Measurements from ENCODE around the gene ASAH2. TPM values are rescaled to one million over a fixed set of nuclear protein-coding genes. Genes with fewer than 3 reads are reported as not detected.

The ASAH2 gene
- total and polyA plus RNA-seq, 2 of the 13 experiments (the other 11 are each of a cell fraction or from before 2014, with no cell fraction given), result 16.0 to 17.9 TPM

DNA sequence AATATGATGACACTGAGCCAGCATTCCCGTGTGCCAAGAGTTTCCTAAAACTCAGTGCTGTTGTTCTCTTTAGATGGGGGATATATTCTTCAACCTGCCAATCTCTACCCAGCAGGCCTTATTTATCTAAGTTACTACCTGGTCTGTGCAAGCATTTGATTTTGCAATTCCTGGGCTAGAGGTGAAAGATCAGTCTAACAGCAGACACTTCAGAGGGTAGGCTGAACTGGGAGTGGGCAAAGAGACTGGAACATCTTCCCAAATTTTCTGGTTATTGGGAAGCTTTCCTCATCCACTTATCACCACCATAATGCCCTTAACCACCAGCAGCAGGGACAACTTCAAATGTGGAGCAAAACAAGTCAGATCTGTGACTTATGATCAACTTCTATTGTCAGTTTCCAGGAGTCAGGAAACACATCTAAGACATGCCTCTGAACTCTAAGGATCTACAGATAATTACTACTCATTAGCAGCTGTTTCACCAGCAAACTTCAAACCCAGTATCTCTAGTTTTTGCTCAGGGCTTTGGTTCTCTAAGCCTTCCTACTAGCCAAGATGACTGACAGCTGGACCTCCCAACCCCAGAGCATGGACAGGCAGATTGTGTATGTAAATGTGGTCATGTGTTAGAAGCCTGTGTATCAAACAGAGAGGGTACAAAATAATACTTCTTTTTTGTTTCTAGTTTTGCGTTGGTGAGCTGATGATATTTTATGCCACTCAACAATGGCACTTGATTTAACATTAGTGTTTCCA, 1.0 kb downstream of the ASAH2 start (continued):
- TF ChIP-seq, protein P1, sequence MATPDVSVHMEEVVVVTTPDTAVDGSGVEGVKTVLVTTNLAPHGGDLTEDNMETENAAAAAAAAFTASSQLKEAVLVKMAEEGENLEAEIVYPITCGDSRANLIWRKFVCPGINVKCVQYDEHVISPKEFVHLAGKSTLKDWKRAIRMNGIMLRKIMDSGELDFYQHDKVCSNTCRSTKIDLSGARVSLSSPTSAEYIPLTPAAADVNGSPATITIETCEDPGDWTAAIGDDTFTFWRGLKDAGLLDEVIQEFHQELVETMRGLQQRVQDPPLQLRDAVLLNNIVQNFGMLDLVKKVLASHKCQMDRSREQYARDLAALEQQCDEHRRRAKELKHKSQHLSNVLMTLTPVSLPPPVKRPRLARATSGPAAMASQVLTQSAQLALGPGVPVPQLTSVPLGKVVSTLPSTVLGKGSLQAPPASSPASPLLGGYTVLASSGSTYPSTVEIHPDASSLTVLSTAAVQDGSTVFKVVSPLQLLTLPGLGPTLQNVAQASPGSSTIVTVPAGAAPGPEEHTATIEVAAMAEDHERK (CRISPR knock-in tag; IDR thresholded peaks at IDR 0.05; ENCODE audit: low read depth), result no peak
- TF ChIP-seq REL (CRISPR knock-in tag; conservative IDR thresholded peaks at IDR 0.05) (no peak), ZNF776 (CRISPR knock-in tag; IDR thresholded peaks at IDR 0.05) (no peak), ELF3 (CRISPR knock-in tag; IDR thresholded peaks at IDR 0.05) (peak; percentile 52; the same call in 1 of the 2 replicates), ADNP (CRISPR knock-in tag; IDR thresholded peaks at IDR 0.05) (no peak), SRF (IDR thresholded peaks at IDR 0.05; ENCODE audit: low read depth, low read length) (no peak), FOXO1 (CRISPR knock-in tag; IDR thresholded peaks at IDR 0.05) (peak; percentile 57; the same call in 1 of the 2 replicates), BHLHE40 (IDR thresholded peaks at IDR 0.05; ENCODE audit: low read length) (no peak), ETV5 (CRISPR knock-in tag; IDR thresholded peaks at IDR 0.05; ENCODE audit: borderline replicate concordance) (no peak), MED8 (CRISPR knock-in tag; IDR thresholded peaks at IDR 0.05; ENCODE audit: insufficient replicate concordance) (no peak), MAZ (IDR thresholded peaks at IDR 0.05; ENCODE audit: borderline replicate concordance, low read depth, low read length) (no peak), MAZ (CRISPR knock-in tag; IDR thresholded peaks at IDR 0.05; ENCODE audit: low read depth) (no peak), RORA (CRISPR knock-in tag; IDR thresholded peaks at IDR 0.05) (no peak), ZBTB46 (CRISPR knock-in tag; IDR thresholded peaks at IDR 0.05; ENCODE audit: borderline replicate concordance) (no peak), CBX2 (IDR thresholded peaks at IDR 0.05; ENCODE audit: low read depth, low read length) (no peak), CBX2 (CRISPR knock-in tag; IDR thresholded peaks at IDR 0.05; ENCODE audit: low read depth) (no peak), SMAD1 (CRISPR knock-in tag; IDR thresholded peaks at IDR 0.05; ENCODE audit: borderline replicate concordance, low read depth) (no peak), HMG20B (CRISPR knock-in tag; conservative IDR thresholded peaks at IDR 0.05) (no peak), MBD4 (IDR thresholded peaks at IDR 0.05; ENCODE audit: borderline replicate concordance, low read length) (no peak), ZNF33B (CRISPR knock-in tag; IDR thresholded peaks at IDR 0.05) (no peak), ZNF335 (CRISPR knock-in tag; IDR thresholded peaks at IDR 0.05) (no peak), ZNF10 (CRISPR knock-in tag; IDR thresholded peaks at IDR 0.05; ENCODE audit: borderline replicate concordance, low read depth) (no peak), CREB1 (IDR thresholded peaks at IDR 0.05) (no peak), CREB1 (CRISPR knock-in tag; IDR thresholded peaks at IDR 0.05) (no peak), SAP130 (CRISPR knock-in tag; IDR thresholded peaks at IDR 0.05; ENCODE audit: low read depth) (peak; percentile 41; the same call in 1 of the 2 replicates)
- TF ChIP-seq, protein P2, sequence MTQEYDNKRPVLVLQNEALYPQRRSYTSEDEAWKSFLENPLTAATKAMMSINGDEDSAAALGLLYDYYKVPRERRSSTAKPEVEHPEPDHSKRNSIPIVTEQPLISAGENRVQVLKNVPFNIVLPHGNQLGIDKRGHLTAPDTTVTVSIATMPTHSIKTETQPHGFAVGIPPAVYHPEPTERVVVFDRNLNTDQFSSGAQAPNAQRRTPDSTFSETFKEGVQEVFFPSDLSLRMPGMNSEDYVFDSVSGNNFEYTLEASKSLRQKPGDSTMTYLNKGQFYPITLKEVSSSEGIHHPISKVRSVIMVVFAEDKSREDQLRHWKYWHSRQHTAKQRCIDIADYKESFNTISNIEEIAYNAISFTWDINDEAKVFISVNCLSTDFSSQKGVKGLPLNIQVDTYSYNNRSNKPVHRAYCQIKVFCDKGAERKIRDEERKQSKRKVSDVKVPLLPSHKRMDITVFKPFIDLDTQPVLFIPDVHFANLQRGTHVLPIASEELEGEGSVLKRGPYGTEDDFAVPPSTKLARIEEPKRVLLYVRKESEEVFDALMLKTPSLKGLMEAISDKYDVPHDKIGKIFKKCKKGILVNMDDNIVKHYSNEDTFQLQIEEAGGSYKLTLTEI (CRISPR knock-in tag; conservative IDR thresholded peaks at IDR 0.05), result no peak

Measured in HepG2 (cell line).